Caki2 (cell line): Measurements from ENCODE around the gene HS6ST2. TPM values are rescaled to one million over a fixed set of nuclear protein-coding genes. Genes with fewer than 3 reads are reported as not detected.
"Not testable (repeated sequence)": the region's sequence is repeated elsewhere in the genome, so short reads cannot be mapped to it uniquely, and the experiment has no call there.

Source experiments
- DNase-seq: peaks from one replicate; pipeline ENCODE4 v3.0.0-alpha.2; 2015; ENCODE audit warnings: low read depth
- in situ Hi-C: cut with HindIII; loops from 2 replicates; pipeline ENCODE4 v1.10.0; 2016; ENCODE audit warnings: low sequenced_read_pairs, low pct_unique_long_range_greater_than_20kb, mixed read lengths
- total RNA-seq: library from RNA; depleted of rRNA; stranded (reverse); fragments of >200 nt; shearing (Covaris generic); gene quantifications from 2 replicates; pipeline ENCODE4 v1.2.3, GENCODE V29; 2014; ENCODE audit warnings: low replicate concordance

The HS6ST2 gene
- total RNA-seq, 1 experiment from 2014 or later: 1.1 TPM

DNA sequence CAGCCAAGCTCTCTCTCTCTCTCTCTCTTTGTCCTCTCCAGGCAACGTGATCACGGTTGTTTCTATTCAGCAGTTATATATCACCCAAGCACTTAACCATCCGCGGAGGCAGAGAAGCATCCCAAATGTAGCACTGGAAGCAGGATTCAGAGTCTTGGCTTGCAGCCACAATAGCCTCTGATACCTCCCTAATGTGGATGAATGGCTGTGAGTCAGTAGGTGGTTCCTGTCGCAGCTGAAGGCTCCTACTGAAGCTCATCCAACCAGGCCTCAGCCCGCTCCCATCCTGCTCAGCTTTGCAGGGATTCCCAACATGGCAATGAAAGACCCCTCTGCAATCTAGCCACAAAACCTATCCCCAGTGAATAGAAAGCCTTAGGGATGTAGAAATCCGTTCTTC lies 5.1 kb downstream of the HS6ST2 start:
- in situ Hi-C loops: no loop called here
- DNase-seq: peak; percentile 63

DNA sequence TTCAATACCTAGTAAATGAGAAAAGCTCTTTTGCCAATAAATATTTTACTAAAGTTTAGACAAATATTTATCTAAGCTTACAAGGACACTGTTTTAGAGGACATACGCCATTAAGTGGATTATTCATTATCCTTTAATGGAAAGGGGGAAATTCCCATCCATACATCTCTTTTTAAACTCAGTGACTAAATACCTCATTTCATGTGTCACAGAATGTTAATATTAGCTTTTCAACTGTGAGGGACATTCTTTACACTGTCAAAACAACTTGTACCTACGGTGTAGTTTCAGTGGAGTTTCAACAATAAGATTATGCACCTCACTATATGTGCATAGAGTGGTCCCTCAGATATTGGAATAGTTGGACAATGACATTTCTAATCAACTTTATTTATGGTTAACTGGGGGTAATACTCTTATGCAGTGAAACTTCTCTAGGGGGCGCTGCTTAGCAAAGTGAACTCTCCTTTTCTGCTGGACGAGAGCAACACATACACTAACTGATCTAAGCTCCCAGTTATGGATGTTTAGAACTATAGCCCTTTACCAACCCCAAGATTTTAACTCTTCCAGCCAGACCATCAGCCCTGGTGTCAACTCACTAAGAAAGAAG lies 9.7 kb downstream of the HS6ST2 start:
- in situ Hi-C loops: no loop called here
- DNase-seq: peak; percentile 19

DNA sequence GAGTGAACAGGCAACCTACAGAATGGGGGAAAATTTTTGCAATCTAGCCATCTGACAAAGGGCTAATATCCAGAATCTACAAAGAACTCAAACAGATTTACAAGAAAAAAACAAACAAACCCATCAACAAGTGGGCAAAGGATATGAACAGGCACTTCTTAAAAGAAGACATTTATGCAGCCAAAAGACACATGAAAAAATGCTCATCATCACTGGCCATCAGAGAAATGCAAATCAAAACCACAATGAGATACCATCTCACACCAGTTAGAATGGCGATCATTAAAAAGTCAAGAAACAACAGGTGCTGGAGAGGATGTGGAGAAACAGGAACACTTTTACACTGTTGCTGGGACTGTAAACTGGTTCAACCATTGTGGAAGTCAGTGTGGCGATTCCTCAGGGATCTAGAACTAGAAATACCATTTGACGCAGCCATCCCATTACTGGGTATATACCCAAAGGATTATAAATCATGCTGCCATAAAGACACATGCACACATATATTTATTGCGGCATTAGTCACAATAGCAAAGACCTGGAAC lies 13.3 kb downstream of the HS6ST2 start:
- in situ Hi-C loops, DNase-seq: not testable (repeated sequence)

DNA sequence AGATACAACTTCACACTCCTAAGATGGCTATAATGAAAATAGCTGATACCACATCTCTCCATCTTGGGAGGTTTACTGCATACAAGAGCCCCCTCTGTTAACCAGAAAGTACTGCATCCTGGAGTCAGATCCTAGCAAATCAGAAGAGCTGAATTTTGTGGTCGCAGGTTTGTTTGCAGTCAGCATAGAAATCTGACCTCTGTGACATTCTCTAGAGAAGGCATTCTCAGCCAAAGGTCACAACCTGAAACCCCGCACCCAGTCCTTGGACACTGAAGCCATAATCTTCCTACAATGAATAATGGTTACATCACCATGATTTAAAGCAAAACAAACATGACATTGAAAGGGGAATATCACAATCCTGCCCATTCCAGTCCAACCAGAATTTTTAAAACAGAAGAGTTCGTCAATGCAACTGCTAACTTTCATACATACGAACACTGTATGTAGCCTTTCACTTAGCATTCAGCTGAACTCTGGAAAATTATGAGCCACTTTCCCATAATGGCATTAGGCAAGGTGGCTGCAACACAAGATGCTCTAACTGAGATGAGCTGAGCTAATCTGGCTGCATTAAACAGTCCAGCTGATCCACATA lies 17.6 kb downstream of the HS6ST2 start:
- in situ Hi-C loops: no loop called here
- DNase-seq: peak; percentile 6

DNA sequence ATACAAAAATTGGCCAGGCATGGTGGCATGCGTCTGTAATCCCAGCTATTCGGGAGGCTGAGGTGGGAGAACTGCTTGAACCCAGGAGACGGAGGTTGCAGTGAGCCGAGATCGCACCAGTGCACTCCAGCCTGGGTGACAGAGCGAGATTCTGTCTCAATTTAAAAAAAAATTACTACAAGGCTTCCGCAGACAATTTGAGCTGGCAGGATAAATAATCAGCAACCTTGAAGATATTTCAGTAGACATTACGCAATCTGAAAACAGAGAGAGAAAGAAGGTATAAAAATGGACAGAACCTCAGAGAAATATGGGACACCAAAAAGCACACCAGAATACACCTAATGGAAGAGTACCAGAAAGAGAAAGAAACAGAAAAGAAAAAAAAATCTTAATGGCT lies 25.3 kb downstream of the HS6ST2 start:
- no peak for DNase-seq
- in situ Hi-C loops: no loop called here

GRCh38 chrX:132924426-132924825 lies 34.0 kb downstream of the HS6ST2 start:
- in situ Hi-C loops: no loop called here
- no peak for DNase-seq

- in situ Hi-C loops: no loop called here
- no peak for DNase-seq
Measured at GRCh38 chrX:132918523-132918922, 39.9 kb downstream of the HS6ST2 start.

DNA sequence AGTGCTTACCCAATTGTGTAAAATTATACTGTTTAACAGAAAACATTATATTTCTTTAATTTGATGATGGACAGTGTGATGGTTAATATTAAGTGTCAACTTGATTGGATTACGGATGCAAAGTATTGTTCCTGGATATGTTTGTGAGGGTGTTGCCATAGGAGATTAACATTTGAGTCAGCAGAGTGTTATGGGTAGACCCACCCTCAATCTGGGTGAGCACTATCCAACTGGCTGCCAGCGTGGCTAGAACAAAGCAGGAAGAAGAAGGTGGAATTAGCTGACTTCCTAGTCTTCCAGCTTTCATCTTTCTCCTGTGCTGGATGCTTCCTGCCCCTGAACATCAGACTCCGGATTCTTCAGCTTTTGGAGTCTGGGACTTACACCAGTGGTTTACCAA lies 42.1 kb downstream of the HS6ST2 start:
- in situ Hi-C loops: no loop called here
- no peak for DNase-seq

- no peak for DNase-seq
Measured at GRCh38 chrX:132909643-132910042, 48.8 kb downstream of the HS6ST2 start.

DNA sequence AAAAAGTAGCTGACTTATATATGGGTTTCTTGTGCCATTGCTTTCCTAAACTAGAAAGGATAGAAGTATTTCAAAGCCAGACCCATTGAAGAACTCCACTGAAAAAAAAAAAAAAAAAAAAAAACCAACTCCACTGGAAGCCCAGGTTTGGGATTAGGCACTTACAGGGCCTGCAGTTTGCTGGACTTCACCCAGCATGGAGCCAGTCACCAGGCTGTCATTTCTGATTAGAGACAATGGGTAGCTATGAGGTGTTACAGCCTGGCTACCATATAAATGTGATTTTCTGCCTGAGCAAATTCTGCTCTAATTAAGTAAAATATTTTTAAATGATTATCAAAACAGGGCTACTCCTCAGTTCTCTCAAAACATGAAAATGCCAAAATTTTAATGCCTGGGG lies 49.5 kb downstream of the HS6ST2 start:
- no peak for DNase-seq
- in situ Hi-C loops: no loop called here

More at GRCh38 chrX:132909643-132910042, 48.8 kb downstream of the HS6ST2 start:
- in situ Hi-C loops: no loop called here

DNA sequence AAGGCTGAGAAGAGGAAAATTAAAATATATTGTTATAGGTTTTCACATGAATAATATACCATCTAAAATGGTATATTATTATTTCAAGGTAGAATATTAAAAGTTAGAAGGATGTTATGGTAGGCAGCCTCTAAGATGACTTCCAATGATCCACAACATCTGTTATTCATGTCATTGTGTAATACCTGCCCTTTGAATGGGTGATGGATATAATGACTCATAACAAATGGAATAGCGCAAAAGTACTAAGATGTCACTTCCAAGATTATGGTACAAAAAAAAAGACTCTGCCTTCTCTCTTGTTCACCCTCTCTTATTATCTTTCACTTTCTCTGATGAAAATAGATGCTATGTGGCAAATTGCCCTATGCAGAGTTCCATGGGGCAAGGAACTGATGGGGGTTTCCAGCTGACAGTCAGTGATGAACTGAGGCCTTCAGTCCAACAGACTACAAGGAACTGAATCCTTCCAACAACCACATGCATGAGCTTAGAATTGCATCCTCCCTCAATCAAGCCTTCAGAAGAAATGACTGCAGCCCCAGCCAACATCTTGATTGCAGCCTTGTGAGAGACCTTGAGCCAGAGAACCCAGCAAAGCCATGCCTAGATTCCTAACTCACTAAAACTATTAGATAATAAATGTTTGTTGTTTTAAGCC lies 57.7 kb downstream of the HS6ST2 start:
- in situ Hi-C loops: no loop called here
- no peak for DNase-seq

DNA sequence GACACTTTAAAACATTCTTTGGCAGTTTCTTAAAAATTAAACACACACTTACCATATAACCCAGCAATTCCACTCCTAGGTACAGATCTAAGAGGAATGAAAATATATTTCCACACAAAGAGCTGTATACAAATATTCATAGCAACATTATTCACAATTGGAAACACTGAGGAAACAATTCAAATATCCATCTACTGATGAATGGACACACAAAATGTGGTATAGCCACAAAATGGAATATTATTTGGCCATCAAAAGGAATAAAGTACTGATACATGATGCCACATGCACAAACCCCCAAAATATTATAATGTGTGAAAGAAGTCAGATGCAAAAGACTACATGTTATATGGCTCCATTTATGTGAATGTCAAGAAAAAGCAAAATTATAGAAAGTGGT lies 70.9 kb downstream of the HS6ST2 start:
- DNase-seq: no peak
- in situ Hi-C loops: no loop called here

- in situ Hi-C loops: no loop called here
- no peak for DNase-seq
Measured at GRCh38 chrX:132883358-132883915, 75.0 kb downstream of the HS6ST2 start.

DNA sequence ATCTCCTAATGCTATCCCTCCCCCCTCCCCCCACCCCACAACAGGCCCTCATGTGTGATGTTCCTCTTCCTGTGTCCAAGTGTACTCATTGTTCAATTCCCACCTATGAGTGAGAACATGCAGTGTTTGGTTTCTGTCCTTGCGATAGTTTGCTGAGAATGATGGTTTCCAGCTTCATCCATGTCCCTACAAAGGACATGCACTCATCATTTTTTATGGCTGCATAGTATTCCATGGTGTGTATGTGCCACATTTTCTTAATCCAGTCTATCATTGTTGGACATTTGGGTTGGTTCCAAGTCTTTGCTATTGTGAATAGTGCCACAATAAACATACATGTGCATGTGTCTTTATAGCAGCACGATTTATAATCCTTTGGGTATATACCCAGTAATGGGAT lies 77.7 kb downstream of the HS6ST2 start:
- DNase-seq, in situ Hi-C loops: not testable (repeated sequence)

DNA sequence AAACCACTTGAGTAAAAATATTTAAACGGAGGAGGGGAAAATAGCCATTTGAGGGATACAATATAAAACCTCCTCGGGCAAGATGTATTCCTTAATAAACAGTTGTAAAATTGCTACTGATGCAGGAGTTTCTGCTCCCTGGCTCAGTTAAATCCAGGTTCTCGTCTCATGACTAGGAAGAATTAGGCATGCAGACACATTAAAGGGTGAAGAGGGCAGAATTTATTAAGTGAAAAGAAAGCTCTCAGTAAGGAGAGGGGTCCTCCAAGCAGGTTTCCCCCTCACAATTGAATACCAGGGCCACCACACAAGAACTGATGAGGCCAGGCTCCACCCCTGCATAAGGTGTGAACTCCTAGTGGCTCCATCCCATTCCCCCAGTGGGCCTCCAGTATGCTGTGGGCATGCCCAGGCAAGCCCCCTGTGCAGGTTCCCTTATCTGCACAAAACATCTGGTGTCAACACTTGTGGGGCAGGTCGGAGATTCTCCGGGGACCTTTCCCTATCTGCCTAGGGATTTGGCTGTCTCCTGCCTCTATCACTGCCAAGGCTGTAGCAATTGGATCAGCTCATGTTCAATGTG lies 80.4 kb downstream of the HS6ST2 start:
- DNase-seq: no peak
- in situ Hi-C loops: no loop called here

- DNase-seq: no peak
- in situ Hi-C loops: no loop called here
Measured at GRCh38 chrX:132876523-132877338, 81.7 kb downstream of the HS6ST2 start.

- in situ Hi-C loops: no loop called here
- DNase-seq: no peak
Measured at GRCh38 chrX:132875650-132876522, 82.5 kb downstream of the HS6ST2 start.
